HEK293 (cell line): ENCODE results near the gene VAT1L.

Experiments used
- ATF2 ChIP-seq: fragments of 450-650 bp; formaldehyde crosslinking; IDR thresholded peaks from 2 replicates; pipeline ENCODE4 v1.5.1; 2016; ENCODE audit warnings: missing biosample characterization, missing genetic modification characterization, low read depth
- CTCF ChIP-seq: fragments of 450-650 bp; formaldehyde crosslinking; IDR thresholded peaks from 2 replicates; pipeline ENCODE4 v1.5.1; 2016; ENCODE audit warnings: missing biosample characterization, missing genetic modification characterization
- EGR2 ChIP-seq: fragments of 450-650 bp; formaldehyde crosslinking; IDR thresholded peaks from 2 replicates; pipeline ENCODE4 v1.5.1; 2016; ENCODE audit warnings: low read depth, missing biosample characterization, missing genetic modification characterization
- MYNN ChIP-seq: fragments of 450-650 bp; formaldehyde crosslinking; IDR thresholded peaks from 2 replicates; pipeline ENCODE4 v1.5.1; 2016; ENCODE audit warnings: missing biosample characterization, missing genetic modification characterization, borderline replicate concordance
- SP2 ChIP-seq: fragments of 450-650 bp; formaldehyde crosslinking; IDR thresholded peaks from 2 replicates; pipeline ENCODE4 v1.5.1; 2016; ENCODE audit warnings: missing biosample characterization, missing genetic modification characterization
- ZBTB1 ChIP-seq: fragments of 450-650 bp; formaldehyde crosslinking; IDR thresholded peaks from 2 replicates; pipeline ENCODE4 v1.5.1; 2016; ENCODE audit warnings: missing biosample characterization, missing genetic modification characterization
- ZNF274 ChIP-seq, 2 experiments: fragments of 200-500 bp in 1 of 2; fragments of 450-650 bp in 1 of 2; sonication (Bioruptor generic) in 1 of 2; formaldehyde crosslinking in 1 of 2; IDR thresholded peaks; 2 replicates each; pipeline versions ENCODE4 v1.5.1 to v1.6.1; 2014 to 2016; ENCODE audit warnings: borderline replicate concordance in 1 of 2, inconsistent platforms in 1 of 2, low read length in 1 of 2, missing biosample characterization in 1 of 2, missing genetic modification characterization in 1 of 2
- ZNF350 ChIP-seq: fragments of 450-650 bp; formaldehyde crosslinking; IDR thresholded peaks from 2 replicates; pipeline ENCODE4 v1.5.0; 2017; ENCODE audit warnings: missing biosample characterization, mild to moderate bottlenecking, missing genetic modification characterization
- ZNF426 ChIP-seq: fragments of 450-650 bp; formaldehyde crosslinking; IDR thresholded peaks from 2 replicates; pipeline ENCODE4 v1.5.1; 2017; ENCODE audit warnings: missing biosample characterization, missing genetic modification characterization, mild to moderate bottlenecking, inconsistent platforms, moderate library complexity
- ZNF48 ChIP-seq: fragments of 450-650 bp; formaldehyde crosslinking; IDR thresholded peaks from 2 replicates; pipeline ENCODE4 v1.5.1; 2016; ENCODE audit warnings: missing biosample characterization, missing genetic modification characterization
- ZNF621 ChIP-seq: fragments of 450-650 bp; formaldehyde crosslinking; IDR thresholded peaks from 2 replicates; pipeline ENCODE4 v1.5.1; 2017; ENCODE audit warnings: missing biosample characterization, missing genetic modification characterization
- ZNF629 ChIP-seq: fragments of 450-650 bp; formaldehyde crosslinking; IDR thresholded peaks from 2 replicates; pipeline ENCODE4 v1.5.1; 2017; ENCODE audit warnings: missing biosample characterization, missing genetic modification characterization
- TF ChIP-seq, protein P1 (sequence below): fragments of 450-650 bp; formaldehyde crosslinking; IDR thresholded peaks from 2 replicates; pipeline ENCODE4 v1.5.1; 2016; ENCODE audit warnings: missing biosample characterization, missing genetic modification characterization
- TF ChIP-seq, protein P2 (sequence below): fragments of 450-650 bp; formaldehyde crosslinking; IDR thresholded peaks from 2 replicates; pipeline ENCODE4; 2016; ENCODE audit warnings: missing biosample characterization, missing genetic modification characterization

GRCh38 chr16:77841502-77841763 is 53.1 kb downstream of the VAT1L start:
- TF ChIP-seq ZNF274 (IDR thresholded peaks at IDR 0.05; ENCODE audit: low read length) (no peak), ZNF274 (tag by site-specific recombination; IDR thresholded peaks at IDR 0.05; ENCODE audit: borderline replicate concordance) (no peak), CTCF (no peak), ATF2 (tag by site-specific recombination) (no peak), ZNF48 (no peak), SP2 (no peak), ZBTB1 (tag by site-specific recombination) (no peak), EGR2 (no peak), ZNF350 (no peak), MYNN (tag by site-specific recombination) (no peak), ZNF629 (tag by site-specific recombination) (no peak), ZNF621 (no peak), ZNF426 (tag by site-specific recombination) (no peak)
- TF ChIP-seq, protein P1, sequence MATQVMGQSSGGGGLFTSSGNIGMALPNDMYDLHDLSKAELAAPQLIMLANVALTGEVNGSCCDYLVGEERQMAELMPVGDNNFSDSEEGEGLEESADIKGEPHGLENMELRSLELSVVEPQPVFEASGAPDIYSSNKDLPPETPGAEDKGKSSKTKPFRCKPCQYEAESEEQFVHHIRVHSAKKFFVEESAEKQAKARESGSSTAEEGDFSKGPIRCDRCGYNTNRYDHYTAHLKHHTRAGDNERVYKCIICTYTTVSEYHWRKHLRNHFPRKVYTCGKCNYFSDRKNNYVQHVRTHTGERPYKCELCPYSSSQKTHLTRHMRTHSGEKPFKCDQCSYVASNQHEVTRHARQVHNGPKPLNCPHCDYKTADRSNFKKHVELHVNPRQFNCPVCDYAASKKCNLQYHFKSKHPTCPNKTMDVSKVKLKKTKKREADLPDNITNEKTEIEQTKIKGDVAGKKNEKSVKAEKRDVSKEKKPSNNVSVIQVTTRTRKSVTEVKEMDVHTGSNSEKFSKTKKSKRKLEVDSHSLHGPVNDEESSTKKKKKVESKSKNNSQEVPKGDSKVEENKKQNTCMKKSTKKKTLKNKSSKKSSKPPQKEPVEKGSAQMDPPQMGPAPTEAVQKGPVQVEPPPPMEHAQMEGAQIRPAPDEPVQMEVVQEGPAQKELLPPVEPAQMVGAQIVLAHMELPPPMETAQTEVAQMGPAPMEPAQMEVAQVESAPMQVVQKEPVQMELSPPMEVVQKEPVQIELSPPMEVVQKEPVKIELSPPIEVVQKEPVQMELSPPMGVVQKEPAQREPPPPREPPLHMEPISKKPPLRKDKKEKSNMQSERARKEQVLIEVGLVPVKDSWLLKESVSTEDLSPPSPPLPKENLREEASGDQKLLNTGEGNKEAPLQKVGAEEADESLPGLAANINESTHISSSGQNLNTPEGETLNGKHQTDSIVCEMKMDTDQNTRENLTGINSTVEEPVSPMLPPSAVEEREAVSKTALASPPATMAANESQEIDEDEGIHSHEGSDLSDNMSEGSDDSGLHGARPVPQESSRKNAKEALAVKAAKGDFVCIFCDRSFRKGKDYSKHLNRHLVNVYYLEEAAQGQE (tag by site-specific recombination): no peak
- TF ChIP-seq, protein P2, sequence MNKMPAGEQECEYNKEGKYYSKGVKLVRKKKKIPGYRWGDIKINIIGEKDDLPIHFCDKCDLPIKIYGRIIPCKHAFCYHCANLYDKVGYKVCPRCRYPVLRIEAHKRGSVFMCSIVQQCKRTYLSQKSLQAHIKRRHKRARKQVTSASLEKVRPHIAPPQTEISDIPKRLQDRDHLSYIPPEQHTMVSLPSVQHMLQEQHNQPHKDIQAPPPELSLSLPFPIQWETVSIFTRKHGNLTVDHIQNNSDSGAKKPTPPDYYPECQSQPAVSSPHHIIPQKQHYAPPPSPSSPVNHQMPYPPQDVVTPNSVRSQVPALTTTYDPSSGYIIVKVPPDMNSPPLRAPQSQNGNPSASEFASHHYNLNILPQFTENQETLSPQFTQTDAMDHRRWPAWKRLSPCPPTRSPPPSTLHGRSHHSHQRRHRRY (tag by site-specific recombination): no peak
